Stimulated activated CD8-positive, alpha-beta memory T cell treated with anti-CD3 and anti-CD28 coated beads, Interleukin-12 subunit alpha, Interleukin-12 subunit beta, amount 100 ng/mL, for 24 hours (primary cell): ENCODE data around the gene PLCB4.
"Not testable (repeated sequence)": the region's sequence is repeated elsewhere in the genome, so short reads cannot be mapped to it uniquely, and the experiment has no call there.

Experiments
- DNase-seq: peaks from one replicate; pipeline ENCODE4 v3.0.0-alpha.2; 2020; ENCODE audit errors: extremely low read depth

The PLCB4 gene

GRCh38 chr20:9068841-9069663, at the start of gene PLCB4:
PLCB4 (plus strand) TSS chr20:9069087; CDS start chr20:9307815, 238,728 bp downstream.
- no peak for DNase-seq

GRCh38 chr20:9019833-9020232, 49.1 kb upstream of the PLCB4 start:
- DNase-seq: no peak

DNA sequence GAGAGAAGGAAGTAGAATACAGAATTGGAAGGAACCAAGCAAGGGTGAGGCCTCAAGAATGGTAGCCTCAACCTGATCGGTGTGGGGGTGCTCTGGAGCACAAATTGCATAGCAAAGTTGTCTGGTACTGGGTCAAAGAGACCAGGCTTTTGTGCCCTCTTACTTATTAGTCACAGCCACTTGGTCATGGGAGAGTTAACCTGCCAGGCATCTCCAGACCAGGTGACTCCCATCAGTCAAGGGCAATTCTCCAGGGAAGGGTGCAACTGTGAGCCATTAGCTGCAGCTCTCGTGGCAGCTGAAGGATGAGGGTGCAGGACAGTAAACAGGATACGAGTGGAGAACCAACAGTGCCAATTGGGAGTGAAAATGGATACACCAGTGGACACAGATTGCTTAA, 47.7 kb upstream of the PLCB4 start:
- DNase-seq: no peak

GRCh38 chr20:9021699-9022098, 47.2 kb upstream of the PLCB4 start:
- no peak for DNase-seq

GRCh38 chr20:9022376-9022775, 46.5 kb upstream of the PLCB4 start:
- DNase-seq: no peak

GRCh38 chr20:9024606-9025005, 44.3 kb upstream of the PLCB4 start:
- no peak for DNase-seq

- no peak for DNase-seq
These were observed 43.9 kb upstream of the PLCB4 start for GRCh38 chr20:9025011-9025410.

DNA sequence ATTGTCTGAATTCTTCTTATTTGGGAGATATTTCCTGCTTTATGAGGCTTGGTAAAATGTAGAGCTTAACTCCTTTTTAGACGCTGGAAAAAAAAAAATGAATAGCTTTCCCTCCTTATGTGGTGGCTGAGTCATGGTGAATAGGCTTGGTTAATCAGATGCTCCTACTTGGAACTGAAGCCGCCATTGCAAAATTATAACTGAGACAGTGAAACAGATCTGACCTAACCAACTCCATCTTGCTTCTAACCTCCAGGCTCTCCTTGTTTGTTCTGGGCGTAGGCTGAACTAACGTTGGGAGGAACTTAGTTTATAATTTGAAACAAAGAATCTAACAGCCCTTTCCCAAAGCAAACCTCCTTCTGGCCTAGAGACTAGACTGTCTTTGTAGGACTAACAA, 43.2 kb upstream of the PLCB4 start:
- no peak for DNase-seq

- no peak for DNase-seq
These were observed 41.3 kb upstream of the PLCB4 start for GRCh38 chr20:9027626-9028025.

- DNase-seq: no peak
These were observed 40.5 kb upstream of the PLCB4 start for GRCh38 chr20:9028419-9028818.

DNA sequence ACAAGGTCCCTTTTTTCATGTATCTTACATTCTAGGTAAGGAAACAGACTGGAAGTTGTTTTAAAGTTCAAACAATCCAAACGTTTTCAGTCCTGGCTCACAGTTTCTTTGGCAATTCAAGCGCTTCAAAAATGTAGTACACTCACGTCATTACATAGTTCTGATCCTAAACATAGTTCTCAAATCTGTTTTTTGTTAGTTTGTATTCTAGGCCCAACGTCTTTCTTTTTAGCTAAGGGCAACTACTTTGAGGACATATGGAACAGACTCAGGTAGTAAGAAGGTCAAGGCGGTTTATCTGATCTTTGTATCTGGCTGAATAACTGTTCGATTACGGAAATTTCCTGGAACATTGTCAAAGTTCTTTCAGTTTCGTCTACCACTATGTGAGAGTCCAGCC, 36.9 kb upstream of the PLCB4 start:
- no peak for DNase-seq

GRCh38 chr20:9032758-9033157, 36.1 kb upstream of the PLCB4 start:
- DNase-seq: no peak

GRCh38 chr20:9035126-9035525, 33.8 kb upstream of the PLCB4 start:
- DNase-seq: no peak

- no peak for DNase-seq
These were observed 32.3 kb upstream of the PLCB4 start for GRCh38 chr20:9036593-9036992.

- DNase-seq: no peak
These were observed 29.9 kb upstream of the PLCB4 start for GRCh38 chr20:9038791-9039535.

- DNase-seq: no peak
These were observed 27.9 kb upstream of the PLCB4 start for GRCh38 chr20:9040863-9041524.

GRCh38 chr20:9043364-9043763, 25.5 kb upstream of the PLCB4 start:
- DNase-seq: no peak

- DNase-seq: not testable (repeated sequence)
These were observed 21.0 kb upstream of the PLCB4 start for GRCh38 chr20:9047928-9048327.

DNA sequence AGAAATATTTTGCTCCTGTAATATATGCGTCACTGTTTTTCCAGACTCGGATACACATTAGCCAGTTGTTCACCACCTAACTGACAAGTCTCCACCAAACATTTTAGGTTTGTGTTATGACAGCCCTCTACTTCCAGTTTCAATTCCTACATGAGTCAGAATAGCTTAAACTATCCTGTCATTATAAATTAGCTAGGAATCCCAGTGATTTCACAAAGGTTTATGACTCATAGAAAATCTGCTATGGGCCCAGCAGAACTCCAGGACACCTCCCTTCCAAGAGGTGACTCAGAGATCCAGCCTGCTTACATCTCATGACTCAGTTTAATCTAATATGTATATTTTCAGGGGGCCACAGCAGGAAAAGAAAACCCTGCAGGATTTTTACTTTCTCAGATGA, 17.4 kb upstream of the PLCB4 start:
- DNase-seq: no peak

- DNase-seq: no peak
These were observed 16.8 kb upstream of the PLCB4 start for GRCh38 chr20:9052136-9052535.

GRCh38 chr20:9053108-9053507, 15.8 kb upstream of the PLCB4 start:
- DNase-seq: no peak

GRCh38 chr20:9054176-9054575, 14.7 kb upstream of the PLCB4 start:
- DNase-seq: no peak

GRCh38 chr20:9059931-9060330, 9.0 kb upstream of the PLCB4 start:
- no peak for DNase-seq
